GM12891 (cell line): ENCODE measurements around the gene MSI1.

ENCODE experiments used
- DNase-seq: peaks from one replicate; pipeline ENCODE4 v3.0.0; 2011; ENCODE audit warnings: low spot score; ENCODE audit not compliant: insufficient read length
- FAIRE-seq: peaks from 2 replicates; lab custom pipeline; 2011; peaks lifted over from hg19 to GRCh38; lab: Jason Lieb, UNC
- PAX5 ChIP-seq: IDR thresholded peaks from 2 replicates; pipeline ENCODE4 v1.6.1; 2011; ENCODE audit warnings: low read length, moderate library complexity, mild to moderate bottlenecking; ENCODE audit not compliant: insufficient read depth, severe bottlenecking
- POLR2A ChIP-seq: IDR thresholded peaks from 2 replicates; pipeline ENCODE4 v1.6.1; 2011; ENCODE audit warnings: low read depth, low read length, control low read depth
- POLR2AphosphoS5 ChIP-seq: IDR thresholded peaks from 2 replicates; pipeline ENCODE4 v1.6.1; 2011; ENCODE audit warnings: low read depth, low read length, control low read depth
- POU2F2 ChIP-seq: IDR thresholded peaks from 2 replicates; pipeline ENCODE4 v1.6.1; 2011; ENCODE audit warnings: low read depth, mild to moderate bottlenecking, control low read depth, low read length, moderate library complexity
- SPI1 ChIP-seq: IDR thresholded peaks from 2 replicates; pipeline ENCODE4 v1.6.1; 2011; ENCODE audit warnings: low read depth, low read length, control low read depth
- TAF1 ChIP-seq: IDR thresholded peaks from 2 replicates; pipeline ENCODE4 v1.6.1; 2011; ENCODE audit warnings: low read depth, low read length, control low read depth

The MSI1 gene

GRCh38 chr12:120367924-120368788 is 808 bp downstream of the MSI1 start:
- TF ChIP-seq POU2F2: no peak
- no peak for TF ChIP-seq TAF1
- TF ChIP-seq POLR2AphosphoS5: no peak
- TF ChIP-seq POLR2A: no peak
- no peak for TF ChIP-seq SPI1
- TF ChIP-seq PAX5: no peak
- FAIRE-seq (no peak), DNase-seq (no peak)

- TF ChIP-seq PAX5 (no peak), TAF1 (no peak), POLR2AphosphoS5 (no peak), SPI1 (no peak), POU2F2 (no peak), POLR2A (no peak)
- DNase-seq (no peak), FAIRE-seq (no peak)
These were observed 1.6 kb downstream of the MSI1 start for GRCh38 chr12:120367233-120367923.

GRCh38 chr12:120366845-120367232 is 2.1 kb downstream of the MSI1 start:
- DNase-seq: no peak
- no peak for FAIRE-seq
- TF ChIP-seq TAF1 (no peak), PAX5 (no peak), SPI1 (no peak), POLR2AphosphoS5 (no peak), POLR2A (no peak)

- DNase-seq (no peak), FAIRE-seq (no peak)
- TF ChIP-seq POLR2AphosphoS5 (no peak), PAX5 (no peak), TAF1 (no peak), POLR2A (no peak), POU2F2 (no peak), SPI1 (no peak)
These were observed 2.6 kb downstream of the MSI1 start for GRCh38 chr12:120366341-120366705.

- FAIRE-seq: no peak
- TF ChIP-seq POLR2AphosphoS5 (no peak), POLR2A (no peak), SPI1 (no peak), POU2F2 (no peak), TAF1 (no peak), PAX5 (no peak)
These were observed 3.2 kb downstream of the MSI1 start for GRCh38 chr12:120365675-120366340.

GRCh38 chr12:120364487-120364886 is 4.5 kb downstream of the MSI1 start:
- DNase-seq (no peak), FAIRE-seq (no peak)
- no peak for TF ChIP-seq TAF1
- no peak for TF ChIP-seq POLR2A
- no peak for TF ChIP-seq POLR2AphosphoS5
- TF ChIP-seq POU2F2: no peak
- TF ChIP-seq PAX5: no peak
- no peak for TF ChIP-seq SPI1

More at GRCh38 chr12:120365675-120366340, 3.2 kb downstream of the MSI1 start:
- DNase-seq: no peak

- no peak for TF ChIP-seq POLR2AphosphoS5
- no peak for TF ChIP-seq PAX5
- DNase-seq (no peak), FAIRE-seq (no peak)
These were observed 5.6 kb downstream of the MSI1 start for GRCh38 chr12:120363274-120363855.

- DNase-seq (no peak), FAIRE-seq (no peak)
- TF ChIP-seq SPI1: no peak
- no peak for TF ChIP-seq PAX5
- TF ChIP-seq POLR2A: no peak
- TF ChIP-seq TAF1: no peak
- no peak for TF ChIP-seq POLR2AphosphoS5
- TF ChIP-seq POU2F2: no peak
These were observed 6.3 kb downstream of the MSI1 start for GRCh38 chr12:120362516-120363273.
